ENCODE data around the gene LRRK1.

The LRRK1 gene

GRCh38 chr15:100988297-100988696, 69.1 kb downstream of the LRRK1 start:
- FAIRE-seq = no peak
- no peak for TF ChIP-seq CTCF (IDR thresholded peaks at IDR 0.05; ENCODE audit: insufficient read depth, missing control alignments)
- DNase-seq (ENCODE audit: insufficient read length, low spot score) = no peak

GRCh38 chr15:100988857-100989256, 69.7 kb downstream of the LRRK1 start:
- DNase-seq (ENCODE audit: insufficient read length, low spot score) (no peak), FAIRE-seq (no peak)
- no peak for TF ChIP-seq CTCF (IDR thresholded peaks at IDR 0.05; ENCODE audit: insufficient read depth, missing control alignments)

- no peak for DNase-seq (ENCODE audit: insufficient read length, low spot score)
- TF ChIP-seq CTCF (IDR thresholded peaks at IDR 0.05; ENCODE audit: insufficient read depth, missing control alignments) = no peak
- no peak for FAIRE-seq
These were observed 75.7 kb downstream of the LRRK1 start for GRCh38 chr15:100994597-100995446.

GRCh38 chr15:100995471-100996430, 76.6 kb downstream of the LRRK1 start:
- DNase-seq (ENCODE audit: insufficient read length, low spot score) = no peak
- no peak for TF ChIP-seq CTCF (IDR thresholded peaks at IDR 0.05; ENCODE audit: insufficient read depth, missing control alignments)
- FAIRE-seq = no peak

- FAIRE-seq (no peak), DNase-seq (ENCODE audit: insufficient read length, low spot score) (no peak)
- no peak for TF ChIP-seq CTCF (IDR thresholded peaks at IDR 0.05; ENCODE audit: insufficient read depth, missing control alignments)
These were observed 78.3 kb downstream of the LRRK1 start for GRCh38 chr15:100997442-100997841.

- FAIRE-seq = no peak
- no peak for DNase-seq (ENCODE audit: insufficient read length, low spot score)
- TF ChIP-seq CTCF (IDR thresholded peaks at IDR 0.05; ENCODE audit: insufficient read depth, missing control alignments) = no peak
These were observed 79.5 kb downstream of the LRRK1 start for GRCh38 chr15:100998630-100999029.
